Astrocyte of the cerebellum (primary cell): ENCODE data around the gene DSG3.

ENCODE experiments used
- DNase-seq: peaks from one replicate; pipeline ENCODE4 v3.0.0-alpha.2; 2011; ENCODE audit warnings: low read depth
- H3K4me3 ChIP-seq: 2 replicates; pipeline ENCODE4 v1.5.1; 2011; ENCODE audit warnings: mild to moderate bottlenecking, low read depth, low read length, moderate library complexity
- CTCF ChIP-seq: IDR thresholded peaks from 2 replicates; pipeline ENCODE4 v1.5.1; 2012; ENCODE audit warnings: low read length, low read depth, moderate library complexity, mild to moderate bottlenecking; ENCODE audit errors: missing control alignments
- in situ Hi-C: cut with HindIII; loops from 2 replicates; pipeline ENCODE4 v1.10.0; 2017; ENCODE audit warnings: low sequenced_read_pairs

The DSG3 gene

DNA sequence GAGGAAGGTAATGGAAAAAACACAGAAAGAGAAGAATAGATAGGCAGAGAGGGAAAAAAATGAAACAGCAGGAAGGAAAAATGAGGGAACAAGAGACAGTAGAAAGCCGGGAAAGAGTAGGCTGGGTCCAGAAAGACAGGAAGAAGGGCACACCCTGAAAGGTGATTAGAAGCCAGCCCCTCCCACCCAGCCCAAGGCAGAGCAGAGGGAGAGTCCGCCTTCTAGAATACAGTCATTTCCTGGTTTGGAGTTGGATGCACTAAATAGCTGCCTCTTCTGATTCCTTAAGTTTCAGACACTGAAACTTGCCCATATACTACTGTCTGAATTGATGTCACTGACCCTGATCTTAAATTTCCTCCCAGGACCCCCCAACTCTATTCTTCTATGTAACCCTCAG is 17.9 kb upstream of the DSG3 start:
- no peak for DNase-seq
- in situ Hi-C loops = no loop called here
- H3K4me3 ChIP-seq = no peak overlapping the region
- TF ChIP-seq CTCF = no peak

DNA sequence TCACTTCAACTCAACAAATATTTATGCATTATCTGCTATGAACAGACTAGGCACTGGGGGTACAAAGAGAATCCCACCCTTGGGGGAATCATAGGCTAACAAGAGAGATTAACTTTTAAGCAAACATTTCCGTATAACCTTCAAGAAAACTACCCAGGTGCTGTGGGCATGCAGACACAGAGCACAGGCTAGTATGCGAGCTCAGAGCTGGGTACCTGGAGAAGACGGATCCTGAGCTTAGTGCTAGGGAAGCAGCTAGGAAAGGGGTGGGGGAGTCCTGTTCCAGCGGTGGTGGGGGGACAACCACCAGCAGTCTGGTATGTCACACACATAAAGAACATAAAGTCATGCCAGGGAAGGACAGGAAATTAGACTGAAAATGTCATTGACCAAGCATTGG is 17.5 kb upstream of the DSG3 start:
- no peak overlapping the region for H3K4me3 ChIP-seq
- no peak for DNase-seq
- TF ChIP-seq CTCF = no peak
- in situ Hi-C loops = no loop called here

- TF ChIP-seq CTCF = no peak
- no peak for DNase-seq
- in situ Hi-C loops = no loop called here
- no peak overlapping the region for H3K4me3 ChIP-seq
Measured at GRCh38 chr18:31430554-31430953, 17.0 kb upstream of the DSG3 start.

DNA sequence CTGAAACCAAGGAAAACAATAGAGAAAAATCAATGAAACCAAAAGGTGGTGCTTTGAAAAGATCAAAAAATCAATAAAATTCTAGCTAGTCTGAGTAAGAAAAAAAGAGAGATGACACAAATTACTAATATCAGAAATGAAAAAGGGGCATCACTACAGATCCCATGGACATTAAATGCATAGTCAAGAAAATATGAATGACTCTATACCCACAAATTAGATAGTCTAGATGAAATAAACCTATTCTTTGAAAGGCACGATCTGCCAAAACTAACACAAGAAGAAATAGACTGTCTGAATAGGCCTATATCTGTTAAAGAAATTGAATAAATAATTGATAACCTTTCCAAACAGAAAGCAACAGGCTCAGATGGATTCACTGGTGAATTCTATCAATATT is 15.2 kb upstream of the DSG3 start:
- in situ Hi-C loops = no loop called here
- DNase-seq = no peak
- no peak for TF ChIP-seq CTCF
- H3K4me3 ChIP-seq = no peak overlapping the region

DNA sequence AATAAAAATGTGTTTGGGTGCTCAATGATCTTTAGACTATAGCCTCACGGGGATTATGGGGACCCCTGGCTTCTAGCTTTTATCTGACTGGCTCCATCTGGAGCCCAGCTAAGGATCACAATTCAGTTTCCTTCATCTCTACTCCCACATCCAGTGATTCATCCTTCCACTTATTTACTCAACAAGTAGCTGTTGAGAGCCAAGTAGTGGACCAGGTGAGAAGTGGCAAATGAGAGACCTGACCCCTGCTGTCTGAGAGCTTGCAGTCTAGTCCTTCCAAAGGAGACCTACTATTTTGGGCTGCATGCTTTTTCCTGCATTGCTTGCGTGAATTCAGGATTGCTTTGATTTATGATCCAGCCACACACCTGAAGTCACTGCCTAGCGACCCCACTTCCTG is 10.7 kb upstream of the DSG3 start:
- H3K4me3 ChIP-seq = no peak overlapping the region
- TF ChIP-seq CTCF = no peak
- in situ Hi-C loops = no loop called here
- no peak for DNase-seq

DNA sequence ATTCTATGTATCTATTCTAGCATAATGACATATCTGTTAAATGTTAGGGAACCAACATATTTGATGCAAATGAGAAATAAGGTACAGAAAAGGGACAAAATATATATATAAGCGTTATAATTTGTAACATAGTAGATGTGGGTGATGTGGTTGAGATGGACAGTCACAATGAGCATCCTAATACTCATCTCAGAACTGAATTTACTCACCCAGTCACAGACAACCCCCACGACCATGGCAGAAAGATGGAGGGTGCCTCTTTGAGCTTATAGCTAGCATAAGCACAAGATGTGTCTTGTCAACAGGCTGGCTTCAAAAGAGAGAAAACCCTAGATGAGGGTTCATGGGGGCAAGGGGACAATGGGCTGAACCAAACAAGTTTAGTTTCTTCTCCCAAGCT is 9.1 kb upstream of the DSG3 start:
- no peak overlapping the region for H3K4me3 ChIP-seq
- TF ChIP-seq CTCF = no peak
- DNase-seq = no peak
- in situ Hi-C loops = no loop called here

- no peak for TF ChIP-seq CTCF
- DNase-seq = no peak
- H3K4me3 ChIP-seq = no peak overlapping the region
- in situ Hi-C loops = no loop called here
Measured at GRCh38 chr18:31439807-31440325, 7.7 kb upstream of the DSG3 start.
